GM19238 (cell line): ENCODE data around the gene RPS15.
A peak's percentile ranks its signal among the peaks of the same experiment; 100 is the strongest.

Experiments
- DNase-seq: peaks from one replicate; pipeline ENCODE4 v3.0.0; 2011; ENCODE audit warnings: low spot score; ENCODE audit not compliant: insufficient read length

RPS15 gene

GRCh38 chr19:1438035-1438932 lies at the start of gene RPS15:
Gene RPS15 (plus strand): TSS chr19:1438396. CDS start chr19:1438426, 30 bp downstream.
- DNase-seq = peak; percentile 98

- DNase-seq = no peak
These were observed 49.6 kb upstream of the RPS15 start for GRCh38 chr19:1388637-1389026.

- DNase-seq = no peak
These were observed 48.9 kb upstream of the RPS15 start for GRCh38 chr19:1389033-1389940.

GRCh38 chr19:1390890-1391423 lies 47.2 kb upstream of the RPS15 start:
- no peak for DNase-seq

- DNase-seq = no peak
These were observed 45.8 kb upstream of the RPS15 start for GRCh38 chr19:1392407-1392806.

- no peak for DNase-seq
These were observed 45.2 kb upstream of the RPS15 start for GRCh38 chr19:1392939-1393530.

GRCh38 chr19:1393841-1394240 lies 44.4 kb upstream of the RPS15 start:
- no peak for DNase-seq

GRCh38 chr19:1394252-1395193 lies 43.7 kb upstream of the RPS15 start:
- no peak for DNase-seq

- no peak for DNase-seq
These were observed 42.8 kb upstream of the RPS15 start for GRCh38 chr19:1395194-1396018.

GRCh38 chr19:1396019-1396767 lies 42.0 kb upstream of the RPS15 start:
- no peak for DNase-seq

GRCh38 chr19:1396768-1397679 lies 41.2 kb upstream of the RPS15 start:
- DNase-seq = no peak

GRCh38 chr19:1397838-1398237 lies 40.4 kb upstream of the RPS15 start:
- no peak for DNase-seq

GRCh38 chr19:1399079-1399478 lies 39.1 kb upstream of the RPS15 start:
- DNase-seq = no peak

- DNase-seq = no peak
These were observed 38.5 kb upstream of the RPS15 start for GRCh38 chr19:1399745-1400144.

- DNase-seq = no peak
These were observed 37.7 kb upstream of the RPS15 start for GRCh38 chr19:1400281-1401137.

- peak; percentile 79 for DNase-seq
These were observed 36.9 kb upstream of the RPS15 start, which contains the start of gene GAMT for GRCh38 chr19:1401138-1401888. Gene GAMT (minus strand): TSS chr19:1401542. CDS start chr19:1401476, 66 bp downstream.
